Measurements from ENCODE around the gene DNLZ.
"Not testable (repeated sequence)": the region's sequence is repeated elsewhere in the genome, so short reads cannot be mapped to it uniquely, and the experiment has no call there.

The DNLZ gene

GRCh38 chr9:136352682-136353081, 10.9 kb downstream of the DNLZ start:
- TF ChIP-seq CTCF (IDR thresholded peaks at IDR 0.05; ENCODE audit: borderline replicate concordance, insufficient read depth, low read depth, low read length) = no peak
- H3K4me3 ChIP-seq (ENCODE audit: low read depth, low read length) = no peak overlapping the region

- H3K4me3 ChIP-seq (ENCODE audit: low read depth, low read length) = not testable (repeated sequence)
Observed at GRCh38 chr9:136351868-136352267, 11.7 kb downstream of the DNLZ start.

GRCh38 chr9:136351252-136351800, 12.2 kb downstream of the DNLZ start:
- no peak for TF ChIP-seq CTCF (IDR thresholded peaks at IDR 0.05; ENCODE audit: borderline replicate concordance, insufficient read depth, low read depth, low read length)
- no peak overlapping the region for H3K4me3 ChIP-seq (ENCODE audit: low read depth, low read length)

GRCh38 chr9:136349546-136349945, 14.0 kb downstream of the DNLZ start:
- no peak for TF ChIP-seq CTCF (IDR thresholded peaks at IDR 0.05; ENCODE audit: borderline replicate concordance, insufficient read depth, low read depth, low read length)
- no peak overlapping the region for H3K4me3 ChIP-seq (ENCODE audit: low read depth, low read length)

- no peak overlapping the region for H3K4me3 ChIP-seq (ENCODE audit: low read depth, low read length)
- TF ChIP-seq CTCF (IDR thresholded peaks at IDR 0.05; ENCODE audit: borderline replicate concordance, insufficient read depth, low read depth, low read length) = no peak
Observed at GRCh38 chr9:136348691-136349090, 14.9 kb downstream of the DNLZ start.

GRCh38 chr9:136347472-136348256, 15.9 kb downstream of the DNLZ start:
- TF ChIP-seq CTCF (IDR thresholded peaks at IDR 0.05; ENCODE audit: borderline replicate concordance, insufficient read depth, low read depth, low read length) = no peak
- no peak overlapping the region for H3K4me3 ChIP-seq (ENCODE audit: low read depth, low read length)

- H3K4me3 ChIP-seq (ENCODE audit: low read depth, low read length) = no peak overlapping the region
Observed at GRCh38 chr9:136346927-136347465, 16.5 kb downstream of the DNLZ start.

More at GRCh38 chr9:136346927-136347465, 16.5 kb downstream of the DNLZ start:
- no peak for TF ChIP-seq CTCF (IDR thresholded peaks at IDR 0.05; ENCODE audit: borderline replicate concordance, insufficient read depth, low read depth, low read length)
